Measurements from ENCODE around the gene KCNIP4. TPM values are rescaled to one million over a fixed set of nuclear protein-coding genes. Genes with fewer than 3 reads are reported as not detected.

The KCNIP4 gene
- total RNA-seq, 4 donors from 2014 or later = 2.5 TPM; not detected in 2

GRCh38 chr4:21181716-21182115 lies 766.9 kb downstream of the KCNIP4 start:
- DNase-seq = no peak
- H3K9me3 ChIP-seq = no peaks in the 10 kb centered on the region
- intact Hi-C loops (cut with DNase I; ENCODE audit: low total_unique reads) (no loop called here), in situ Hi-C loops (cut with MboI; ENCODE audit: low pct_ligation_motif_present in 1 of 4, low pct_unique_long_range_greater_than_20kb in 1 of 4, low sequenced_read_pairs in 3 of 4) (no loop called here)
- H3K4me1 ChIP-seq = no peaks in the 10 kb centered on the region
- no peaks in the 10 kb centered on the region for H3K27me3 ChIP-seq
- H3K36me3 ChIP-seq = no peaks in the 10 kb centered on the region
- H3K27ac ChIP-seq = no peak overlapping the region
- no peak overlapping the region for H3K4me3 ChIP-seq
- TF ChIP-seq POLR2AphosphoS5 (IDR thresholded peaks at IDR 0.05) = no peak
- no peak for TF ChIP-seq EP300 (IDR thresholded peaks at IDR 0.05; ENCODE audit: low read depth)
- no peak for TF ChIP-seq CTCF (IDR thresholded peaks at IDR 0.05)
- TF ChIP-seq POLR2A (IDR thresholded peaks at IDR 0.05) = no peak

GRCh38 chr4:21177871-21178270 lies 770.7 kb downstream of the KCNIP4 start:
- Histone ChIP-seq H3K4me1 (no peaks in the 10 kb centered on the region), H3K36me3 (no peaks in the 10 kb centered on the region), H3K9me3 (no peaks in the 10 kb centered on the region), H3K27ac (no peak overlapping the region), H3K27me3 (no peaks in the 10 kb centered on the region), H3K4me3 (no peak overlapping the region)
- no peak for TF ChIP-seq POLR2A (IDR thresholded peaks at IDR 0.05)
- DNase-seq = no peak
- intact Hi-C loops (cut with DNase I; ENCODE audit: low total_unique reads) (no loop called here), in situ Hi-C loops (cut with MboI; ENCODE audit: low pct_ligation_motif_present in 1 of 4, low pct_unique_long_range_greater_than_20kb in 1 of 4, low sequenced_read_pairs in 3 of 4) (no loop called here)

GRCh38 chr4:21177092-21177491 lies 771.5 kb downstream of the KCNIP4 start:
- Histone ChIP-seq H3K36me3 (no peaks in the 10 kb centered on the region), H3K9me3 (no peaks in the 10 kb centered on the region), H3K27ac (no peak overlapping the region), H3K27me3 (no peaks in the 10 kb centered on the region), H3K4me1 (no peaks in the 10 kb centered on the region), H3K4me3 (no peak overlapping the region)
- intact Hi-C loops (cut with DNase I; ENCODE audit: low total_unique reads) = no loop called here
- DNase-seq = no peak
- in situ Hi-C loops (cut with MboI; ENCODE audit: low pct_ligation_motif_present in 1 of 4, low pct_unique_long_range_greater_than_20kb in 1 of 4, low sequenced_read_pairs in 3 of 4) = no loop called here
- 57 to 67% methylated on average over 1 of the region's 1 CpG for WGBS, 2 donors (ENCODE audit: low coverage in 1 of 2)
- TF ChIP-seq CTCF (IDR thresholded peaks at IDR 0.05) = no peak
- TF ChIP-seq EP300 (IDR thresholded peaks at IDR 0.05; ENCODE audit: low read depth) = no peak
- TF ChIP-seq POLR2AphosphoS5 (IDR thresholded peaks at IDR 0.05) = no peak
- no peak for TF ChIP-seq POLR2A (IDR thresholded peaks at IDR 0.05)

- TF ChIP-seq POLR2A (IDR thresholded peaks at IDR 0.05) = no peak
- TF ChIP-seq CTCF (IDR thresholded peaks at IDR 0.05) = no peak
- no peak for TF ChIP-seq EP300 (IDR thresholded peaks at IDR 0.05; ENCODE audit: low read depth)
- TF ChIP-seq POLR2AphosphoS5 (IDR thresholded peaks at IDR 0.05) = no peak
Observed at GRCh38 chr4:21167711-21168110, 780.9 kb downstream of the KCNIP4 start.

GRCh38 chr4:21155367-21155766 lies 793.2 kb downstream of the KCNIP4 start:
- Histone ChIP-seq H3K4me3 (no peak overlapping the region), H3K36me3 (no peaks in the 10 kb centered on the region), H3K4me1 (no peaks in the 10 kb centered on the region), H3K27ac (no peak overlapping the region), H3K27me3 (no peaks in the 10 kb centered on the region), H3K9me3 (no peaks in the 10 kb centered on the region)
- intact Hi-C loops (cut with DNase I; ENCODE audit: low total_unique reads) (no loop called here), in situ Hi-C loops (cut with MboI; ENCODE audit: low pct_ligation_motif_present in 1 of 4, low pct_unique_long_range_greater_than_20kb in 1 of 4, low sequenced_read_pairs in 3 of 4) (no loop called here)
- DNase-seq = no peak
- TF ChIP-seq CTCF (IDR thresholded peaks at IDR 0.05) (no peak), POLR2A (IDR thresholded peaks at IDR 0.05) (no peak)
- WGBS, 2 donors (ENCODE audit: low coverage in 1 of 2) = 65 to 73% methylated on average over 3 to 4 of the region's 4 CpGs

More at GRCh38 chr4:21167711-21168110, 780.9 kb downstream of the KCNIP4 start:
- Histone ChIP-seq H3K4me3 (no peak overlapping the region), H3K4me1 (no peaks in the 10 kb centered on the region), H3K27ac (no peak overlapping the region), H3K36me3 (no peaks in the 10 kb centered on the region), H3K27me3 (no peaks in the 10 kb centered on the region), H3K9me3 (no peaks in the 10 kb centered on the region)
- DNase-seq = no peak
- in situ Hi-C loops (cut with MboI; ENCODE audit: low pct_ligation_motif_present in 1 of 4, low pct_unique_long_range_greater_than_20kb in 1 of 4, low sequenced_read_pairs in 3 of 4) (no loop called here), intact Hi-C loops (cut with DNase I; ENCODE audit: low total_unique reads) (no loop called here)
- WGBS, 2 donors (ENCODE audit: low coverage in 1 of 2) = 63 to 74% methylated on average over 1 of the region's 1 CpG

All from transverse colon (tissue), 4 donors.